ENCODE results near the gene BRD3. TPM values are rescaled to one million over a fixed set of nuclear protein-coding genes. Genes with fewer than 3 reads are reported as not detected.

Gene BRD3
- total and polyA plus RNA-seq, 2 of the 8 experiments (the other 6 are each of a cell fraction or from before 2014, with no cell fraction given), result 31.0 to 82.7 TPM

DNA sequence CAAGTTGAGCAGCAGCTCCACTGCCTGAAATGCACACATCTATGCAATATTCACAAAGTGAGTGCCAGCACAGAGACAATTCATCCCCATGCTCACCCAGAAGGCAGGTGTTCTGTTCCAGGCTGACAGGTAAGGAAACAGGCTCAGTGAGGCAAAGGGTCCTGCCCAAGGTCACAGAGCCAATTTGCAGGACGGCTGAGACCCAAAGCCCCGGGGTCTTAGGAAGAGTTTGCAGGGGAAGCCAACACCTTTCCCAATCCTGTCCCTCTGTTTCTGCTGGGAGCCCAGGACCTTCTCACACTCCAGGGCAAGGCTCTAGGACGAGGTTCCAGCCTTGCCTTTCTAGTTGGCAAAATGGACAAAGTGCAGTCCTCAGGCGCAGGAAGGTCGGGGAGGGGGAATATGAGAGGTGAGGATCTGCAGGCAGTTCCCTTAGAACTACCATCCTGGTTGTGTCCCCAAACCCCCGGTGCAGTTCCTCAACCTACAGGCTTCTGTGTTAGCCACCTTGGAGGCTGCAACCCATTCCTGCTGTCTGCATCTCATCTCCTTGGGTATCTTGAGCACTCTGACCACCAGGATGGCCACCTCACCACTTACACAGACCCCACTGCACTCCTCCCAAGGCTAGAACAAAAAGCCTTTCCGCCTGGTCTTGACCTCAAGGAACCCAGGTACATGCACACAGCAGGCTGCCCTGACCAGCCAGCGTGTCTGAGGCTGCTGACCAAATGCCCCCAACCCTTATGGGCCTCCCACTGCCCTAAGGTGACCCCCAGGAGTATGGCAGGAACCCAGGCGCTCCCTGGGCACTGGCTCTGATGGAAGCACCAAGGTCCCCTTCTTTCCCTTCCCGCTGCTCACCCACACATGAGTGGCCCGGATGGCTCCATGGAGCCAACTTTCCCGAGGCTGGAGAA is 1.9 kb upstream of the BRD3 start (continued):
- TF ChIP-seq, protein P1, sequence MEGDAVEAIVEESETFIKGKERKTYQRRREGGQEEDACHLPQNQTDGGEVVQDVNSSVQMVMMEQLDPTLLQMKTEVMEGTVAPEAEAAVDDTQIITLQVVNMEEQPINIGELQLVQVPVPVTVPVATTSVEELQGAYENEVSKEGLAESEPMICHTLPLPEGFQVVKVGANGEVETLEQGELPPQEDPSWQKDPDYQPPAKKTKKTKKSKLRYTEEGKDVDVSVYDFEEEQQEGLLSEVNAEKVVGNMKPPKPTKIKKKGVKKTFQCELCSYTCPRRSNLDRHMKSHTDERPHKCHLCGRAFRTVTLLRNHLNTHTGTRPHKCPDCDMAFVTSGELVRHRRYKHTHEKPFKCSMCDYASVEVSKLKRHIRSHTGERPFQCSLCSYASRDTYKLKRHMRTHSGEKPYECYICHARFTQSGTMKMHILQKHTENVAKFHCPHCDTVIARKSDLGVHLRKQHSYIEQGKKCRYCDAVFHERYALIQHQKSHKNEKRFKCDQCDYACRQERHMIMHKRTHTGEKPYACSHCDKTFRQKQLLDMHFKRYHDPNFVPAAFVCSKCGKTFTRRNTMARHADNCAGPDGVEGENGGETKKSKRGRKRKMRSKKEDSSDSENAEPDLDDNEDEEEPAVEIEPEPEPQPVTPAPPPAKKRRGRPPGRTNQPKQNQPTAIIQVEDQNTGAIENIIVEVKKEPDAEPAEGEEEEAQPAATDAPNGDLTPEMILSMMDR (IDR thresholded peaks at IDR 0.05; ENCODE audit: control extremely low read depth in 1 of 3, insufficient read depth in 1 of 3, low read depth in 1 of 3, low read length in 3 of 3), result no peak
- TF ChIP-seq GTF2F1 (IDR thresholded peaks at IDR 0.05; ENCODE audit: borderline replicate concordance, low read depth, low read length) (no peak), CBX5 (IDR thresholded peaks at IDR 0.05; ENCODE audit: low read depth, low read length) (no peak), SIRT6 (IDR thresholded peaks at IDR 0.05; ENCODE audit: low read length) (no peak), EZH2 (IDR thresholded peaks at IDR 0.05; ENCODE audit: low read depth, low read length, severe bottlenecking) (no peak), TCF12 (IDR thresholded peaks at IDR 0.05; ENCODE audit: low read depth, low read length) (no peak), SP2 (IDR thresholded peaks at IDR 0.05; ENCODE audit: low read length) (no peak), SRF (IDR thresholded peaks at IDR 0.05; ENCODE audit: low read depth, low read length) (no peak), CTBP2 (IDR thresholded peaks at IDR 0.05; ENCODE audit: borderline replicate concordance, insufficient read depth, insufficient read length, low read length) (no peak)
- TF ChIP-seq, protein P2, sequence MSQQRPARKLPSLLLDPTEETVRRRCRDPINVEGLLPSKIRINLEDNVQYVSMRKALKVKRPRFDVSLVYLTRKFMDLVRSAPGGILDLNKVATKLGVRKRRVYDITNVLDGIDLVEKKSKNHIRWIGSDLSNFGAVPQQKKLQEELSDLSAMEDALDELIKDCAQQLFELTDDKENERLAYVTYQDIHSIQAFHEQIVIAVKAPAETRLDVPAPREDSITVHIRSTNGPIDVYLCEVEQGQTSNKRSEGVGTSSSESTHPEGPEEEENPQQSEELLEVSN (IDR thresholded peaks at IDR 0.05), result no peak
- TF ChIP-seq, protein P3, sequence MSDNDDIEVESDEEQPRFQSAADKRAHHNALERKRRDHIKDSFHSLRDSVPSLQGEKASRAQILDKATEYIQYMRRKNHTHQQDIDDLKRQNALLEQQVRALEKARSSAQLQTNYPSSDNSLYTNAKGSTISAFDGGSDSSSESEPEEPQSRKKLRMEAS (IDR thresholded peaks at IDR 0.05), result no peak
